Mucosa of stomach (tissue), 1 donor: ENCODE measurements around the gene IFT57.

Experiments used
- H3K27me3 ChIP-seq: one replicate; pipeline ENCODE4 v1.7.0; 2013; ENCODE audit warnings: mild to moderate bottlenecking, low read length; ENCODE audit not compliant: control insufficient read depth, insufficient read depth
- H3K36me3 ChIP-seq: one replicate; pipeline ENCODE4 v1.7.0; 2013; ENCODE audit warnings: low read length; ENCODE audit not compliant: control insufficient read depth, insufficient read depth
- H3K4me1 ChIP-seq: one replicate; pipeline ENCODE4 v1.7.0; 2013; ENCODE audit warnings: mild to moderate bottlenecking, low read length; ENCODE audit not compliant: control insufficient read depth, insufficient read depth
- H3K4me3 ChIP-seq: one replicate; pipeline ENCODE4 v1.7.0; 2013; ENCODE audit warnings: low read length
- H3K9ac ChIP-seq: one replicate; pipeline ENCODE4 v1.7.0; 2013; ENCODE audit warnings: mild to moderate bottlenecking, low read length, moderate library complexity
- H3K9me3 ChIP-seq: one replicate; pipeline ENCODE4 v1.7.0; 2013; ENCODE audit warnings: mild to moderate bottlenecking, low read length, moderate library complexity; ENCODE audit not compliant: control insufficient read depth
- donor health status: Pancreatic carcinoma.

IFT57 gene

DNA sequence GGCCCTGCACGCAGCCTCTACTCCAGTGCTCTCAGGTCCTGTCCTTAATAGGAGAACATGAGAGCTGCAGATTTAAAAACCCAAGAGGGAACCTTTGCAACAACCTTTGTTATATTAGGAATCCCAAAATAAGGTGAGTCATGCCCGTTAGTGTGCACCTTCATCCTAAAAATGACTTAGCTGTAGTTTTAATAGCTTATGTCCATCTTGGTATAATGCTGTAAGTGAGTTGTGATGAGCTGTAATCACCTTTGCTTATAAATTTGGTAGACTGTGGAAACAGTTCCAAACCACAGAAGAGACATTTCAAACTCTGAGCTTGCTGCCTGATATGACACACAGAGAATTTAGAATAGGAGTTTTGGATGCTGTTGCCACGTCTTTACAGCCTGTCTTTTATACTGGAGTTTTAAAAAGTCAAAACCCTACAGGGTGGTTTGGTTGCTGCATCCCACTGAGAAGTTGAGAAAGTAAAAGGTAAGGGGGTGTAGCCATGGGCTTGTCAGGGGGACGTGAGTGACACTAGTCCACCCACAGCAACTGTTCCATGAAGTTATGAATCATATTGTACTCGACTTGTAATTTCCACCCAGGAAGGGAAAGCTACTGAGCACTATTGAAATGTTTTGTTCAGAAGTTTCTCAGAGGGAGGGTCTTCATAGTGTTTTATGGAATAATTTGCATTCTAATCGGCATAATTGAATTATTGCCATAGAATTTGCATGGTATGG is 104.0 kb downstream of the IFT57 start:
- H3K27me3 ChIP-seq, result no peaks in the 10 kb centered on the region
- no peaks in the 10 kb centered on the region for H3K36me3 ChIP-seq
- no peaks in the 10 kb centered on the region for H3K9me3 ChIP-seq
- no peak overlapping the region for H3K9ac ChIP-seq
- H3K4me1 ChIP-seq, result no peaks in the 10 kb centered on the region
- no peak overlapping the region for H3K4me3 ChIP-seq

- Histone ChIP-seq H3K9me3 (no peaks in the 10 kb centered on the region), H3K9ac (no peak overlapping the region), H3K4me3 (no peak overlapping the region), H3K27me3 (no peaks in the 10 kb centered on the region), H3K36me3 (no peaks in the 10 kb centered on the region), H3K4me1 (no peaks in the 10 kb centered on the region)
These were observed 104.9 kb downstream of the IFT57 start for GRCh38 chr3:108117241-108117775.

- no peak overlapping the region for H3K4me3 ChIP-seq
- no peaks in the 10 kb centered on the region for H3K9me3 ChIP-seq
- no peaks in the 10 kb centered on the region for H3K27me3 ChIP-seq
- no peaks in the 10 kb centered on the region for H3K4me1 ChIP-seq
- no peaks in the 10 kb centered on the region for H3K36me3 ChIP-seq
- H3K9ac ChIP-seq, result no peak overlapping the region
These were observed 107.7 kb downstream of the IFT57 start for GRCh38 chr3:108114423-108115065.

GRCh38 chr3:108113975-108114374 is 108.2 kb downstream of the IFT57 start:
- Histone ChIP-seq H3K27me3 (no peaks in the 10 kb centered on the region), H3K4me3 (no peak overlapping the region), H3K36me3 (no peaks in the 10 kb centered on the region), H3K9me3 (no peaks in the 10 kb centered on the region), H3K4me1 (no peaks in the 10 kb centered on the region), H3K9ac (no peak overlapping the region)

- Histone ChIP-seq H3K4me3 (no peak overlapping the region), H3K9me3 (no peaks in the 10 kb centered on the region), H3K4me1 (no peaks in the 10 kb centered on the region), H3K36me3 (no peaks in the 10 kb centered on the region), H3K9ac (no peak overlapping the region), H3K27me3 (no peaks in the 10 kb centered on the region)
These were observed 111.3 kb downstream of the IFT57 start for GRCh38 chr3:108110934-108111333.
